K562 (cell line): Measurements from ENCODE around the gene LRRC8E. TPM values are rescaled to one million over a fixed set of nuclear protein-coding genes. Genes with fewer than 3 reads are reported as not detected.

Experiments
- BMI1 ChIP-seq: fragments of 150-350 bp; IDR thresholded peaks from 2 replicates; pipeline ENCODE4 v1.6.1; 2014; ENCODE audit warnings: low read length
- CBFA2T3 ChIP-seq: fragments of 450-650 bp; IDR thresholded peaks from 2 replicates; pipeline ENCODE4 v1.6.1; 2017
- CBX8 ChIP-seq: fragments of 200-600 bp; sonication (generic); IDR thresholded peaks from 2 replicates; pipeline ENCODE4 v1.6.1; 2012; ENCODE audit warnings: borderline replicate concordance, mixed run types, low read depth, mild to moderate bottlenecking, moderate library complexity, mixed read lengths, low read length, control low read depth, inconsistent platforms; ENCODE audit not compliant: poor library complexity, severe bottlenecking; ENCODE audit errors: extremely low read depth
- COPS2 ChIP-seq: fragments of 450-650 bp; conservative IDR thresholded peaks from 2 replicates; pipeline ENCODE4 v1.6.1; 2016; ENCODE audit warnings: mild to moderate bottlenecking, moderate library complexity
- CTBP1 ChIP-seq: fragments of 450-650 bp; IDR thresholded peaks from 2 replicates; pipeline ENCODE4 v1.6.1; 2016; ENCODE audit warnings: borderline replicate concordance
- DACH1 ChIP-seq: fragments of 450-650 bp; IDR thresholded peaks from 2 replicates; pipeline ENCODE4 v1.6.1; 2018; ENCODE audit not compliant: partially characterized antibody
- E2F5 ChIP-seq: sonication (generic); formaldehyde crosslinking; IDR thresholded peaks from 2 replicates; pipeline ENCODE4 v1.8.0; 2022; ENCODE audit warnings: mild to moderate bottlenecking, missing genetic modification reagents
- ETS2 ChIP-seq: IDR thresholded peaks from 2 replicates; pipeline ENCODE4 v1.6.1; 2016; ENCODE audit warnings: borderline replicate concordance, missing genetic modification characterization, mild to moderate bottlenecking, moderate library complexity, missing compliant biosample characterization; ENCODE audit not compliant: poor library complexity, severe bottlenecking
- GATAD2B ChIP-seq: fragments of 450-650 bp; IDR thresholded peaks from 2 replicates; pipeline ENCODE4 v1.6.1; 2017; ENCODE audit warnings: mild to moderate bottlenecking, borderline replicate concordance
- GTF2B ChIP-seq: IDR thresholded peaks from 2 replicates; pipeline ENCODE4 v1.6.1; 2011; ENCODE audit not compliant: insufficient read length; ENCODE audit errors: extremely low read depth
- GTF2E2 ChIP-seq: fragments of 200-800 bp; sonication (Bioruptor generic); IDR thresholded peaks from 2 replicates; pipeline ENCODE4 v1.6.1; 2016; ENCODE audit warnings: missing genetic modification characterization, missing compliant biosample characterization
- HNRNPK ChIP-seq: fragments of 200-400 bp; formaldehyde crosslinking; IDR thresholded peaks from one replicate; pipeline ENCODE4 v1.6.1; 2018; ENCODE audit warnings: mild to moderate bottlenecking, low read depth, low read length; ENCODE audit not compliant: poor library complexity, severe bottlenecking
- HSF4 ChIP-seq: fragments of 250-450 bp; sonication (Bioruptor Pico); IDR thresholded peaks from 2 replicates; pipeline ENCODE4 v2.1.2; 2022; ENCODE audit warnings: mild to moderate bottlenecking, moderate library complexity, borderline replicate concordance
- NFE2 ChIP-seq: IDR thresholded peaks from 2 replicates; pipeline ENCODE4 v1.6.1; 2014; ENCODE audit warnings: antibody characterized with exemption, low read depth
- PBX2 ChIP-seq, 2 experiments: IDR thresholded peaks in 1 of 2; conservative IDR thresholded peaks in 1 of 2; 2 replicates each; pipeline ENCODE4 v1.6.1; 2016; ENCODE audit warnings: low read depth in 2 of 2, mild to moderate bottlenecking in 1 of 2, missing compliant biosample characterization in 1 of 2, missing genetic modification characterization in 1 of 2, moderate library complexity in 1 of 2
- POLR2AphosphoS5 ChIP-seq: IDR thresholded peaks from 2 replicates; pipeline ENCODE4 v1.6.1; 2011; ENCODE audit warnings: mild to moderate bottlenecking, low read depth, low read length, moderate library complexity; ENCODE audit not compliant: control insufficient read depth, insufficient read depth
- SAP30 ChIP-seq: fragments of 200-600 bp; sonication (generic); IDR thresholded peaks from 2 replicates; pipeline ENCODE4 v1.6.1; 2012; ENCODE audit warnings: borderline replicate concordance, low read depth, mild to moderate bottlenecking, moderate library complexity, low read length, control low read depth, inconsistent platforms; ENCODE audit not compliant: insufficient read depth, poor library complexity, severe bottlenecking
- SIN3A ChIP-seq, 2 experiments: fragments of 150-350 bp in 1 of 2; IDR thresholded peaks; 2 replicates each; pipeline ENCODE4 v1.6.1; 2011 to 2016; ENCODE audit warnings: borderline replicate concordance in 2 of 2, low read depth in 2 of 2, low read length in 2 of 2, mild to moderate bottlenecking in 2 of 2, moderate library complexity in 2 of 2; ENCODE audit not compliant: control insufficient read depth in 1 of 2
- SUPT5H ChIP-seq: fragments of 450-650 bp; IDR thresholded peaks from 2 replicates; pipeline ENCODE4 v1.6.1; 2016
- TEAD4 ChIP-seq, 2 experiments: sonication (generic) in 1 of 2; formaldehyde crosslinking in 1 of 2; IDR thresholded peaks; 2 replicates each; pipeline versions ENCODE4 v1.6.1 to v1.8.0; 2012 to 2022; ENCODE audit warnings: borderline replicate concordance in 1 of 2, inconsistent platforms in 1 of 2, low read length in 1 of 2, mild to moderate bottlenecking in 1 of 2, missing genetic modification reagents in 1 of 2
- ZNF165 ChIP-seq: fragments of 250-450 bp; sonication (Bioruptor Pico); IDR thresholded peaks from 2 replicates; pipeline ENCODE4 v1.4.0; 2020; ENCODE audit warnings: borderline replicate concordance
- ZNF780A ChIP-seq: fragments of 250-450 bp; sonication (Bioruptor Pico); IDR thresholded peaks from 2 replicates; pipeline ENCODE4 v1.5.0; 2021; ENCODE audit warnings: mild to moderate bottlenecking
- polyA plus RNA-seq, 8 experiments: library from polyadenylated mRNA; depleted of rRNA in 4 of 8; stranded (reverse) in 5 of 8; unstranded in 3 of 8; fragments of >200 nt; fragmentation: Nextera tagmentation in 2 of 8; fragmentation: Illumina TruSeq in 1 of 8; extraction: Ambion mirVana in 2 of 8; extraction: Trizol in 1 of 8; gene quantifications; 2 replicates each; pipeline versions ENCODE4 v1.2.1 to v1.2.3, GENCODE V29; 2011 to 2014; ENCODE audit warnings: inconsistent platforms in 1 of 8, missing spikeins in 1 of 8
- total RNA-seq, 7 experiments: library from RNA; depleted of rRNA in 6 of 7; stranded (reverse); fragments of >200 nt in 6 of 7; fragmentation: Illumina TruSeq in 2 of 7; extraction: Trizol in 2 of 7; gene quantifications; 2 replicates each; pipeline versions ENCODE4 v1.2.1 to v1.2.3, GENCODE V29; 2011 to 2021; ENCODE audit warnings: low replicate concordance in 1 of 7

LRRC8E gene
- total and polyA plus RNA-seq, 9 of the 15 experiments (the other 6 are each of a cell fraction or from before 2014, with no cell fraction given) = 0.08 to 5.7 (median 3.5) TPM; not detected in 1

GRCh38 chr19:7871437-7872305 is 16.6 kb upstream of the LRRC8E start (continued):
- TF ChIP-seq TEAD4 (IDR thresholded peaks at IDR 0.05; ENCODE audit: low read length) = no peak
- no peak for TF ChIP-seq TEAD4 (CRISPR knock-in tag; IDR thresholded peaks at IDR 0.05; ENCODE audit: borderline replicate concordance)
- no peak for TF ChIP-seq E2F5 (CRISPR knock-in tag)
- peak; percentile 89 for TF ChIP-seq DACH1
- TF ChIP-seq SAP30 = peak; percentile 63
- TF ChIP-seq GTF2E2 (tag) = no peak
- TF ChIP-seq HSF4 (CRISPR knock-in tag) = no peak
- no peak for TF ChIP-seq COPS2
- TF ChIP-seq PBX2 (CRISPR knock-in tag; IDR thresholded peaks at IDR 0.05; ENCODE audit: low read depth) = no peak
- no peak for TF ChIP-seq PBX2 (tag; conservative IDR thresholded peaks at IDR 0.05; ENCODE audit: low read depth)
- no peak for TF ChIP-seq NFE2
- TF ChIP-seq SIN3A (IDR thresholded peaks at IDR 0.05; ENCODE audit: borderline replicate concordance in 2 of 2, control insufficient read depth in 1 of 2, low read depth in 2 of 2, low read length in 2 of 2) = peak in 1 of 2 experiments; percentile 93; a peak in 1 of 4 replicates
- no peak for TF ChIP-seq GTF2B
- no peak for TF ChIP-seq POLR2AphosphoS5
- TF ChIP-seq ZNF165 (CRISPR knock-in tag) = no peak
- no peak for TF ChIP-seq CBFA2T3
- no peak for TF ChIP-seq ZNF780A (CRISPR knock-in tag)
- no peak for TF ChIP-seq GATAD2B
- TF ChIP-seq CBX8 = no peak
- no peak for TF ChIP-seq ETS2
- no peak for TF ChIP-seq HNRNPK
- no peak for TF ChIP-seq SUPT5H
- TF ChIP-seq CTBP1 = no peak
- TF ChIP-seq BMI1 = no peak
